GM13976 (cell line): ENCODE measurements around the gene TRIM6.
"Not testable (repeated sequence)": the region's sequence is repeated elsewhere in the genome, so short reads cannot be mapped to it uniquely, and the experiment has no call there.

Experiments used
- DNase-seq: peaks from one replicate; pipeline ENCODE4 v3.0.0; 2012; ENCODE audit warnings: low spot score
- in situ Hi-C: fragments of 300-500 bp; cut with MboI; formaldehyde crosslinking; loops from one replicate; pipeline ENCODE4 v1.12.0; 2022; ENCODE audit warnings: low sequenced_read_pairs, mixed read lengths, inconsistent platforms; ENCODE audit not compliant: unreplicated experiment
- TF ChIP-seq, protein P1 (sequence below): IDR thresholded peaks from 2 replicates; pipeline ENCODE4 v1.5.1; 2012; ENCODE audit warnings: borderline replicate concordance, mild to moderate bottlenecking; ENCODE audit not compliant: insufficient read depth; ENCODE audit errors: extremely low read depth, missing control alignments, control extremely low read depth

The TRIM6 gene

DNA sequence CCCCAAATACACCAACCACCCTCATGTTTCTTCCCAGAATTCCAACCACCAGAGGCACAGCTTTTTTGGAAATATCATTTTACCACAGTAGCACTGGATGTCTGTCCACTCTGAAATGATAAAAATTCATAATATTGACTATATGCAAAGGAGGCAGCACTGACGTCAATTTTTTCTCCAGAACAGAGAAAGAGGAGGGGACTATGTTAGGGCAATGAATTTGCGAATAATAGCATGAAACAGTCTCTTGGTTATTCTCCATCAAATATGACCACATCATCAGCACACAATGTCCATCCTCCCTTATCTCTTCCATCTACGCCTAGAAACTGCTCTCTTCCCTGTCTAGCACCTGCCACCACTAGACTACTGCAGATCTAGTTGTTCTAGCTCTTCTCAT lies 49.7 kb downstream of the TRIM6 start:
- in situ Hi-C loops: no loop called here
- TF ChIP-seq, protein P1, sequence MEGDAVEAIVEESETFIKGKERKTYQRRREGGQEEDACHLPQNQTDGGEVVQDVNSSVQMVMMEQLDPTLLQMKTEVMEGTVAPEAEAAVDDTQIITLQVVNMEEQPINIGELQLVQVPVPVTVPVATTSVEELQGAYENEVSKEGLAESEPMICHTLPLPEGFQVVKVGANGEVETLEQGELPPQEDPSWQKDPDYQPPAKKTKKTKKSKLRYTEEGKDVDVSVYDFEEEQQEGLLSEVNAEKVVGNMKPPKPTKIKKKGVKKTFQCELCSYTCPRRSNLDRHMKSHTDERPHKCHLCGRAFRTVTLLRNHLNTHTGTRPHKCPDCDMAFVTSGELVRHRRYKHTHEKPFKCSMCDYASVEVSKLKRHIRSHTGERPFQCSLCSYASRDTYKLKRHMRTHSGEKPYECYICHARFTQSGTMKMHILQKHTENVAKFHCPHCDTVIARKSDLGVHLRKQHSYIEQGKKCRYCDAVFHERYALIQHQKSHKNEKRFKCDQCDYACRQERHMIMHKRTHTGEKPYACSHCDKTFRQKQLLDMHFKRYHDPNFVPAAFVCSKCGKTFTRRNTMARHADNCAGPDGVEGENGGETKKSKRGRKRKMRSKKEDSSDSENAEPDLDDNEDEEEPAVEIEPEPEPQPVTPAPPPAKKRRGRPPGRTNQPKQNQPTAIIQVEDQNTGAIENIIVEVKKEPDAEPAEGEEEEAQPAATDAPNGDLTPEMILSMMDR: no peak
- DNase-seq: no peak

DNA sequence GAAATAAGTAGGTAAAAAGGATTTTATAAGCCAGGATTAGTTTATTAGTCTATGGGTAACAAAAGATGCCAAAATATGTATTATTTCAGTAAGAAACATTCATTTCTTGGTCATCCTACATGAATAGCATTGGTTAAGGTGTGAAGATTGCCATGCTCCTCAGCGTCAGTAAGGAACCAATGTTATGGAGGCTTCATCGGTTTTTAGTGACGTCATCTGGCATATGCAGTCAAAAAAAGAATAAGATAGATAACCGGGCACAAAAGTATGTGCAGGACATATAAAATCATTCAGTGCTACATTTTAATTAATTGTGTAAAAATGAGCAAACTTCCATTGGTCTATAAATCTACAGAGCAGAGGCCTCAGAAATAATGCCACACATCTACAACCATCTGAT lies 59.0 kb downstream of the TRIM6 start:
- DNase-seq: no peak
- TF ChIP-seq, protein P1: no peak
- in situ Hi-C loops: no loop called here

DNA sequence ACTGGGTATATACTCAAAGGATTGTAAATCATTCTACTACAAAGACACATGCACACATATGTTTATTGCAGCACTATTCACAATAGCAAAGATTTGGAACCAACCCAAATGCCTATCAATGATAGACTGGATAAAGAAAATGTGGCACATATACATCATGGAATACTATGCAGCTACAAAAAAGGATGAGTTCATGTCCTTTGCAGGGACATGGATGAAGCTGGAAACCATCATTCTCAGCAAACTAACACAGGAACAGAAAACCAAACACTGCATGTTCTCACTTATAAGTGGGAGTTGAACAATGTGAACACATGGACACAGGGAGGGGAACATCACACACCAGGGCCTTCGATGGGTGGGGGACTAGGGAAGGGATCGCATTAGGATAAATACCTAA lies 60.5 kb downstream of the TRIM6 start:
- DNase-seq, in situ Hi-C loops: not testable (repeated sequence)

DNA sequence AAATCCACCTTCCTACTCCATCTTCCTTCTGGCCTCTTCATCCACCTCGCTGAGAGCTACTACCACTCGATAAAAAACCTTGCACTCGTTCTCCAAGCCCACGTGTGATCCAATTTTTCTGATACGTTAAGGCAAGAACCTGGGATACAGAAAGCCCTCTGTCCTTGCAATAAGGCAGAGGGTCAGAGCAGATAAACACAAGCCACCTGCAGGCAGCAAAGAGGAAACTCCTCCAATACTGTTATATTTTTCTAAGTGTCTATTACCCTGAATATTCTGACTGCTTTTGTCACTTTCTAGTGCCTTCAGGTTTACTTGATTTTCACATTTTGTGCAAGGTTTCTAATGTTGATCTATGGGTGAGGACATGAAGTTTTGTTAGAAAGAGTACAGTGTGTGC lies 61.9 kb downstream of the TRIM6 start:
- TF ChIP-seq, protein P1: no peak
- in situ Hi-C loops: no loop called here
- no peak for DNase-seq
